GM18870 (cell line): Measurements from ENCODE around the gene TFF3.

Experiments used
- ATAC-seq: cut with Tn5 transposase; IDR thresholded peaks from one replicate; pipeline ENCODE4 v1.9.1; 2021; ENCODE audit warnings: moderate library complexity; ENCODE audit not compliant: unreplicated experiment

The TFF3 gene

GRCh38 chr21:42347601-42348327 lies 32.6 kb upstream of the TFF3 start:
- ATAC-seq: no peak

- ATAC-seq: no peak
Measured at GRCh38 chr21:42346866-42347600, 31.8 kb upstream of the TFF3 start.

- ATAC-seq: no peak
Measured at GRCh38 chr21:42346441-42346840, 31.2 kb upstream of the TFF3 start.

GRCh38 chr21:42344631-42345030 lies 29.4 kb upstream of the TFF3 start:
- ATAC-seq: no peak

- ATAC-seq: no peak
Measured at GRCh38 chr21:42343963-42344510, 28.8 kb upstream of the TFF3 start.

GRCh38 chr21:42343556-42343955 lies 28.3 kb upstream of the TFF3 start:
- ATAC-seq: no peak

- no peak for ATAC-seq
Measured at GRCh38 chr21:42343101-42343500, 27.9 kb upstream of the TFF3 start.

GRCh38 chr21:42341776-42342542 lies 26.8 kb upstream of the TFF3 start:
- ATAC-seq: no peak

GRCh38 chr21:42340187-42341050 lies 25.2 kb upstream of the TFF3 start:
- ATAC-seq: no peak

GRCh38 chr21:42338729-42339715 lies 23.8 kb upstream of the TFF3 start:
- no peak for ATAC-seq

- no peak for ATAC-seq
Measured at GRCh38 chr21:42337830-42338728, 22.9 kb upstream of the TFF3 start.

- ATAC-seq: no peak
Measured at GRCh38 chr21:42337276-42337675, 22.1 kb upstream of the TFF3 start.

GRCh38 chr21:42336054-42336453 lies 20.8 kb upstream of the TFF3 start:
- ATAC-seq: no peak

GRCh38 chr21:42332557-42333317 lies 17.5 kb upstream of the TFF3 start:
- ATAC-seq: no peak

GRCh38 chr21:42331660-42332059 lies 16.5 kb upstream of the TFF3 start:
- ATAC-seq: no peak

GRCh38 chr21:42330380-42331371 lies 15.5 kb upstream of the TFF3 start:
- ATAC-seq: no peak
